Activated CD4-positive, alpha-beta memory T cell treated with anti-CD3 and anti-CD28 coated beads, Interleukin-2, amount 10 ng/mL, durations not matched to agents 7 days and 5 days (primary cell): ENCODE measurements around the gene LRRC2. TPM values are rescaled to one million over a fixed set of nuclear protein-coding genes. Genes with fewer than 3 reads are reported as not detected.
"Not testable (repeated sequence)": the region's sequence is repeated elsewhere in the genome, so short reads cannot be mapped to it uniquely, and the experiment has no call there.

Experiments
- CTCF ChIA-PET: fragments of 350-600 bp; sonication (Branson Sonifier 250); formaldehyde crosslinking; loops from one replicate; lab custom pipeline; 2021; ENCODE audit warnings: antibody characterized with exemption, inconsistent platforms; lab: Charles Lee
- POLR2A ChIA-PET: fragments of 350-600 bp; sonication (Branson Sonifier 250); formaldehyde crosslinking; loops from one replicate; lab custom pipeline; 2021; ENCODE audit warnings: antibody characterized with exemption; lab: Charles Lee
- DNase-seq: peaks from one replicate; pipeline ENCODE4 v3.0.0-alpha.2; 2020
- H3K27ac Mint-ChIP-seq: one replicate; pipeline ENCODE4 v1.8.0; 2021; ENCODE audit warnings: mild to moderate bottlenecking, mixed read lengths
- H3K27me3 Mint-ChIP-seq: one replicate; pipeline ENCODE4 v1.8.0; 2021; ENCODE audit warnings: mixed read lengths
- H3K36me3 Mint-ChIP-seq: one replicate; pipeline ENCODE4 v1.8.0; 2021; ENCODE audit warnings: low read depth, mixed read lengths
- H3K4me1 Mint-ChIP-seq: one replicate; pipeline ENCODE4 v1.8.0; 2021; ENCODE audit warnings: mixed read lengths
- H3K4me3 Mint-ChIP-seq: one replicate; pipeline ENCODE4 v1.8.0; 2021; ENCODE audit warnings: mild to moderate bottlenecking, mixed read lengths
- H3K9me3 Mint-ChIP-seq: one replicate; pipeline ENCODE4 v1.8.0; 2021; ENCODE audit warnings: mixed read lengths
- total RNA-seq, 2 experiments: library from RNA; stranded (reverse); gene quantifications; one replicate each; pipeline ENCODE4 v1.2.3, GENCODE V29; 2021

The LRRC2 gene
- total RNA-seq, 2 experiments from 2014 or later: 0.35 to 0.43 TPM

DNA sequence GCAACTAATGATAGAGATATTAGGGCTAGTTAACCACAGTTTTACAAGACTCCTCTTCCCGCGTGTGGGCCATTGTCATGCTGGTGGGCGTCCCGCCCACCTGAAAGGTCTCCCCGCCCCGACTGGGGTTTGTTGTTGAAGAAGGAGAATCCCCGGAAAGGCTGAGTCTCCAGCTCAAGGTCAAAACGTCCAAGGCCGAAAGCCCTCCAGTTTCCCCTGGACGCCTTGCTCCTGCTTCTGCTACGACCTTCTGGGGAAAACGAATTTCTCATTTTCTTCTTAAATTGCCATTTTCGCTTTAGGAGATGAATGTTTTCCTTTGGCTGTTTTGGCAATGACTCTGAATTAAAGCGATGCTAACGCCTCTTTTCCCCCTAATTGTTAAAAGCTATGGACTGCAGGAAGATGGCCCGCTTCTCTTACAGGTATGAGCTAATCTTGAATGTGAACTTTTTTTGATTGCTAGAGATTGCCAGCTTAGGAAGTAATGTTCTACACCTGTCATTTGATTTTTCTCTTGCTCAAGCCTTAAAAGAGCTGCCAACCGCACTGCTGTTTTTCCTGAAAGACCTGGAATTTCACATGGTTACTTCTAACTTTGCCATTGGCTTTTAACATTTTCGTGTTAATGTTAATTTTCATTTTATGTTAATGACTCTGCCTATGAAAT, 11.6 kb upstream of the LRRC2 start:
- POLR2A ChIA-PET, H3K36me3 Mint-ChIP-seq, DNase-seq, H3K4me1 Mint-ChIP-seq, H3K27ac Mint-ChIP-seq, H3K9me3 Mint-ChIP-seq, H3K4me3 Mint-ChIP-seq: not testable (repeated sequence)
- peaks cover 10% of the 10 kb centered on the region for H3K27me3 Mint-ChIP-seq
- CTCF ChIA-PET: interaction anchor here (1.3 kb wide), 1 partner anchor 89 kb away, joined by 3 read pairs; no protein-coding TSS in a partner anchor

DNA sequence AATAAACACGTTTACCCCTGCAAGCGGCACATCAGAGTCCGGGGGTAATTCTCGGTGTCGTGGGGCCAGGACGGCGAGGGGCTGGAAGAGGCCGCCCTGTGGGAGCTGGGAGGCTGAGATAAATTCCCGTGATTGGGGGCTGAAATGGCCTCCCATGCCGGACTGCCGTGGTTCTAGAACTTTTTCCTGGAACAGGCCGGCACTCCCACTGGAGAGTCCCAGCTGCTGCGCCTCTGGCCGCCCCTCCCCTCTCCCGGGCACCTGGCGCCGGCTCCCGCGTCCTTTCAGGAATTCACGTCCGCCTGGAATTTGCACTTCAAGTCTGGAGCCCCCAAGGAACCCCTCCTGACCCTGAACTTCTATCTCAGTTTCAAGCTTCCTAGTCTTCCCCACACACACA, 10.8 kb upstream of the LRRC2 start:
- H3K9me3 Mint-ChIP-seq: no peaks in the 10 kb centered on the region
- ChIA-PET CTCF (no interaction called here), POLR2A (no interaction called here)
- H3K27ac Mint-ChIP-seq: no peak overlapping the region
- H3K36me3 Mint-ChIP-seq: no peaks in the 10 kb centered on the region
- H3K27me3 Mint-ChIP-seq: peaks cover 11% of the 10 kb centered on the region
- no peak overlapping the region for H3K4me3 Mint-ChIP-seq
- DNase-seq: no peak
- H3K4me1 Mint-ChIP-seq: peaks cover 2% of the 10 kb centered on the region

DNA sequence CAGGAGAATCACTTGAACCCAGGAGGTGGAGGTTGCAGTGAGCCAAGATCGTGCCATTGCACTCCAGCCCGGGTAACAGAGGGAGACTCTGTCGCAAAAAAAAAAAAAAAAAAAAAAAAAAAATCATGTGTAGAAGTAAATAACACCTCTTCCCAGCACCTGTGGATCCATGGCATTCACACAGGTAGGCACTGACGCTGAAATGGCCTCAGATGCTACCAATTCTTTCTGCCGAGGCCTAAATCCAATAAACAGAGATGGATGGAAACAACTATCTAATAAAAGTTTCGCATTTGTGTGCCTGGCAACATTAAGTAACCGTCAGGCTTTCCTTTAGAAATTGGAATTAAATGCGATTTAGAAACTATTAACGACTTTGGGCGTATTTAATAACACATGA, 10.3 kb upstream of the LRRC2 start:
- POLR2A ChIA-PET: no interaction called here
- Mint-ChIP-seq H3K36me3 (no peaks in the 10 kb centered on the region), H3K27ac (no peak overlapping the region)

DNA sequence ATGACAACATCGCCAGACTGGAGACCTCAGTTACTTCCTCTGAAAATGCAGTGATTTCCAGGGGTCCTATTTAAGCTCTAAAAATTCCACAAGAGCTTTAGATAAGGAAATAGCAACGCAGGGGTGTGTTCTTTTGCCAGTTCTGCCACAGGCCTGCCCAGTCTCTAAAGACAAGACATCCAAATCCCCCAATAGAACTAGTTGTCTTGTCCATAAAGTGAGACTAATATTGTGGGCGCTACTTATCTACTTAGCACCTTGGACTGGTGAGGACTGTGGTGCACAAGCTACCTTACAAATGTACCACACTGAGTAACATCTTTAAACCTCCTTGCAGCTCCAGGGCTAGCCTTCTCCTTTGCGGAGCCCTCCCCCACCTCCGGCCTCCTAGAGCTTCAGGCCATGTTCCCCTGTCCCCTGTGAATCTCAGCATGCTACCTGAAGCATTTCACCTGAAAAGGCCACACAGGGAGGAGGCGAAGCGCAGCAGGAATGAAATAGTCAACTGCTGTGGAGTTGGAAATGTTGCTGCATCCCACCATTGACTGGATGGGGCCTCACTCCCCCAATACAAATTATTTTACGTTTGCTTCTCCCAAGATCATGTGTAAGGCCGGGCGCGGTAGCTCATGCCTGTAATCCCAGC, 9.6 kb upstream of the LRRC2 start:
- ChIA-PET POLR2A (interaction anchor here (0.9 kb wide), 1 partner anchor 37 kb away, joined by 3 read pairs; no protein-coding TSS in a partner anchor), CTCF (interaction anchor here (3.2 kb wide), 1 partner anchor 87 kb away, joined by 8 read pairs; no protein-coding TSS in a partner anchor)
- H3K36me3 Mint-ChIP-seq: no peaks in the 10 kb centered on the region
- no peak overlapping the region for H3K4me3 Mint-ChIP-seq
- H3K9me3 Mint-ChIP-seq: no peaks in the 10 kb centered on the region
- H3K27ac Mint-ChIP-seq: no peak overlapping the region
- H3K4me1 Mint-ChIP-seq: peaks cover 2% of the 10 kb centered on the region
- DNase-seq: no peak
- peaks cover 10% of the 10 kb centered on the region for H3K27me3 Mint-ChIP-seq

More for the DNA sequence above, 10.3 kb upstream of the LRRC2 start:
- Mint-ChIP-seq H3K4me1 (peaks cover 2% of the 10 kb centered on the region), H3K27me3 (peaks cover 11% of the 10 kb centered on the region), H3K4me3 (no peak overlapping the region), H3K9me3 (no peaks in the 10 kb centered on the region)
- DNase-seq: no peak
- CTCF ChIA-PET: interaction anchor here (3.2 kb wide), 1 partner anchor 88 kb away, joined by 8 read pairs; no protein-coding TSS in a partner anchor

DNA sequence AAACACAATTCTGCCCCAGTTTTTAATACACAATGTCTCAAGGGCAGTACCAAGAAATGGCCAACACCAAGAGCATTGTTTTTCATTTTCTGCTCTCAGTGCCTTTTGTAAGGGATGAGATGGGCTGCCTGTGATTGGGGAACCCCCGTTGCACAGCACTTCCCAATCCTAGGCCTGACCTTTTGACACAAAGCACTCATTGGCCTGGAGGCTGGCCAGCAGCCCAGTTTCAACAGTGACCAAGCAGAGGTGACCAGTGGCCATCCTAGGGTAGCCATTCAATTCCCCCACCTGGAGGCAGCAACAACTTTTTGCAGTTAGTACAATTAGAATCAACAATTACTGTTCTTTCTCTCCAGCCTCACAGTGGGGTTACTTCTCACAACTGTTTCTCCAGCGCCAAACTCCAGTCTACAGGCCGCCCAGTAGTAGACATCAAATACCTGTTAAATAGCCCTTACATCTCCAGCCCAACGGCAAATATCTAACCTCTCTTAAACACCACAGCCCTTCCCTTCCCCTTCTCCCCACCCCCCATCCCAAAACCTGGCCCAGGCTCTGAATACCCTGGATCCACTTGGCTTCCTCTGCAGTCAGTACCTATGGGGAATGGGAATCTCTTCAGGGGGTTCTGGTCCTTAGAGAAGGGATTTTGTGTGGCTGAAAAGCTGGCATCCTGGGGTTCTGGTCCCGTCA, 8.9 kb upstream of the LRRC2 start:
- H3K4me1 Mint-ChIP-seq: peaks cover 2% of the 10 kb centered on the region
- H3K9me3 Mint-ChIP-seq: no peaks in the 10 kb centered on the region
- H3K36me3 Mint-ChIP-seq: no peaks in the 10 kb centered on the region
- H3K27me3 Mint-ChIP-seq: peaks cover 16% of the 10 kb centered on the region
- DNase-seq: no peak
- no peak overlapping the region for H3K4me3 Mint-ChIP-seq
- H3K27ac Mint-ChIP-seq: no peak overlapping the region
- POLR2A ChIA-PET: interaction anchor here (0.9 kb wide), 1 partner anchor 36 kb away, joined by 3 read pairs; no protein-coding TSS in a partner anchor
- CTCF ChIA-PET: interaction anchor here (0.7 to 3.2 kb wide), 3 partner anchors 10 to 86 kb away, joined by 3 to 8 read pairs (median 3); no protein-coding TSS in a partner anchor

DNA sequence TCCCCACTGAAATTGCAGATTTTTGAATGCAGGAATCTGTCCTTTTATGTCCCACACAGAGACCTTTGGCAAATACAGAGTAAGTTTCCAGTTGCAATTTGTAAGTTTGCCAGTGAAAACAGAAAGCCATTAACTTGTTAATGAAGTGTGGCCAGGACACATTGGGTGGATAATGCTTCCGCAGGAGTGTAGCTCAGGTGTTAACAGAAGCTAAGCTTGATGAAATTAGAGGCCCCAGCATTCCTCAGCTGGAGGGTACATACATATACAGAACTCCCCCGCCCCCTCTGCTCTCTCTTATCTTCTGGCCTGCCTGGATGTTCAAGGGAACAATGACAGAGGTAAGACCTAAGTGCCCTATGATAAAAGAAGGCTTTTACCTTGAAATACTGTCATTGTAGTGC, 8.1 kb upstream of the LRRC2 start:
- Mint-ChIP-seq H3K4me3 (no peak overlapping the region), H3K36me3 (no peaks in the 10 kb centered on the region), H3K4me1 (peaks cover 2% of the 10 kb centered on the region), H3K9me3 (no peaks in the 10 kb centered on the region), H3K27me3 (peaks cover 20% of the 10 kb centered on the region), H3K27ac (no peak overlapping the region)
- DNase-seq: no peak
- POLR2A ChIA-PET: no interaction called here
- CTCF ChIA-PET: interaction anchor here (0.7 to 3.2 kb wide), 3 partner anchors 9 to 86 kb away, joined by 3 to 8 read pairs (median 3); no protein-coding TSS in a partner anchor

DNA sequence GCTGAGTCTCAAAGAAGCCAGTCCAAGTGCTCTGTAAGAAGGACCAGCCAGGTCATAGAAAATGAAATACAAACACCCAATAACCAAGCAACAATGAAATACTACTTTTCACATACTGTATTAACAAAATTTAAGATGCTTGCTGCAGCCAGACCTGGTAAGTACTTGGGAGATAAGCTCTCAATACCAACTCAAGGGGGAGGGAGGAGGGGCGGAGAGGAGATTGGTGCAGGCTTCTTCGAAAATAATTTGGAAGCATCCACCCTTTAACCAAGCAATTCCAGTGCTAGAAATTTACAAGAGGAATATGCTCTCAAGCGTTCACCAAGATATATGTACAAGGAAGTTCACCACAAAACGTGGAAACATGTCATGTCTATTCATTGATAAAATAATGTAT, 7.6 kb upstream of the LRRC2 start:
- DNase-seq: no peak
- Mint-ChIP-seq H3K27ac (no peak overlapping the region), H3K4me3 (no peak overlapping the region), H3K36me3 (no peaks in the 10 kb centered on the region), H3K4me1 (no peaks in the 10 kb centered on the region), H3K27me3 (peaks cover 22% of the 10 kb centered on the region), H3K9me3 (no peaks in the 10 kb centered on the region)
- ChIA-PET CTCF (interaction anchor here (0.5 to 3.2 kb wide), 2 partner anchors 83 to 85 kb away, joined by 3 to 8 read pairs; no protein-coding TSS in a partner anchor), POLR2A (no interaction called here)

DNA sequence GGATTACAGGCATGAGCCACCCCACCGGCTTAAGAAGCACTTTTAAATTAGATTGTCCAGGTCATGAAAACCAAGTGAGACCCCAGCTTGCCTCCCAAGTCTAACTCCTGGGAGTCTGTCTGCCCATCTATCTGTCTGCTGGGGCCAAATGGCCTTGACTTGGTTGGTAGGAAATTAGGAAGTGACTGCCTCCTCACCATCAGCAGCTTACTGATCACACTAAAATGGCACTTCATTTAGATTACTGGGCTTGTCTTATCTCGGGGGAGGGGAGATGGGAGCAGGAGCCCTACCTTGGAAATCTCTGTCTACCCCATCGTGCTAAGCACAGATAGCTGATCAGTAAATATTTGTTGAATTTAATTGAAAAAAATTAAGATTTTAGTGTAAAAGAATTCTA, 5.6 kb upstream of the LRRC2 start:
- CTCF ChIA-PET: interaction anchor here (0.8 to 1.7 kb wide), 3 partner anchors 79 to 129 kb away, joined by 3 to 9 read pairs (median 4); no protein-coding TSS in a partner anchor

DNA sequence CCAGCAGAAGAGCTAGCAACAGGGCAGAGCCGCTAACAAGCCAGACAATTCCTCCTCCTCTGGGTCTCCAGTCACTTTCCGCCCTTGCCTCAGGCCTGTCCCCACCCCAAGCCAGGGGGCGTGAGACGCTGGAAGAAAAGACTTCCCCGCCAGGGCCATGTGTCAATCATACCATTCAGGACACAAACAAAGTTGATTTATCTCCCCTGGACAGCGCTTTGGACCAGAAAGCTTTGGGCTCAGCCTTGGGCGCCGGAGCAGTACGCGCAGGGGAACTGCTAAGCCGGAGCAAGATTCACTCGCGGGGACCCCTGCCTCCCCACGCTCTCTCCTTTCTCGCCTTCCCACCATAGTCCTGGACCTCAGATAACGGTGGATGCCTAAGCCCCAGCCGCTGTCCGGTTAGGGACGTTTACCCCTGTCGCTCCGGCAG, 479 bp downstream of the LRRC2 start:
- Mint-ChIP-seq H3K9me3 (peaks cover 6% of the 10 kb centered on the region), H3K4me3 (peak overlapping the region; percentile 65), H3K36me3 (no peaks in the 10 kb centered on the region), H3K27me3 (peaks cover 54% of the 10 kb centered on the region), H3K4me1 (peaks cover 15% of the 10 kb centered on the region), H3K27ac (no peak overlapping the region)
- ChIA-PET CTCF (interaction anchor here (1.2 to 1.8 kb wide), 2 partner anchors 9 to 78 kb away, joined by 3 to 11 read pairs; no protein-coding TSS in a partner anchor), POLR2A (interaction anchor here (1.2 kb wide), 1 partner anchor 77 kb away, joined by 3 read pairs; no protein-coding TSS in a partner anchor)
- no peak for DNase-seq

More for the DNA sequence above, 5.6 kb upstream of the LRRC2 start:
- POLR2A ChIA-PET: interaction anchor here (0.5 kb wide), 1 partner anchor 616 kb away, joined by 3 read pairs; no protein-coding TSS in a partner anchor
- Mint-ChIP-seq H3K4me1 (no peaks in the 10 kb centered on the region), H3K27me3 (peaks cover 32% of the 10 kb centered on the region), H3K27ac (no peak overlapping the region), H3K9me3 (no peaks in the 10 kb centered on the region), H3K36me3 (no peaks in the 10 kb centered on the region), H3K4me3 (no peak overlapping the region)
- DNase-seq: no peak

DNA sequence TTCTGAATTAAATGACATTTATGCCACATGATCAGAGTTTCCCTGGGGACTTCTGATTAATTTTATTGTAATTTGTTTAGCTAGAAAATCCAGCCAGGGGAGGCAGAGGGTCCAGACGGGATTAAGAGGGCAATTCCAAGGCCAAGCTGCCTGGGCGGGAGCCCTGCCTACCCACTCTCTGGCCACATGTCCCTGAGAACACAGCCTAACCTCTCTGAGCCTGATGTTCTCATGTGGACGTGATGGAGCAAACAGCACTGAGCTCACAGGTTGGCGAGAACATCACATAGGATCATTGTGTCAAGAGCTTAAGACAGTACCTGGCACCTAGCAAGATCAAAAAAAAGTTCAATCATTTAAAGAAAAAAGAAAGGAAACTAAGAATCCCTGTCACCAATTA, 1.0 kb downstream of the LRRC2 start:
- ChIA-PET CTCF (interaction anchor here (1.2 to 1.8 kb wide), 2 partner anchors 9 to 77 kb away, joined by 3 to 11 read pairs; no protein-coding TSS in a partner anchor), POLR2A (interaction anchor here (1.2 kb wide), 1 partner anchor 76 kb away, joined by 3 read pairs; no protein-coding TSS in a partner anchor)
- no peak overlapping the region for H3K27ac Mint-ChIP-seq
- H3K4me1 Mint-ChIP-seq: peaks cover 15% of the 10 kb centered on the region
- H3K27me3 Mint-ChIP-seq: peaks cover 53% of the 10 kb centered on the region
- no peak for DNase-seq
- H3K36me3 Mint-ChIP-seq: no peaks in the 10 kb centered on the region
- H3K4me3 Mint-ChIP-seq: peak overlapping the region; percentile 65
- peaks cover 6% of the 10 kb centered on the region for H3K9me3 Mint-ChIP-seq

DNA sequence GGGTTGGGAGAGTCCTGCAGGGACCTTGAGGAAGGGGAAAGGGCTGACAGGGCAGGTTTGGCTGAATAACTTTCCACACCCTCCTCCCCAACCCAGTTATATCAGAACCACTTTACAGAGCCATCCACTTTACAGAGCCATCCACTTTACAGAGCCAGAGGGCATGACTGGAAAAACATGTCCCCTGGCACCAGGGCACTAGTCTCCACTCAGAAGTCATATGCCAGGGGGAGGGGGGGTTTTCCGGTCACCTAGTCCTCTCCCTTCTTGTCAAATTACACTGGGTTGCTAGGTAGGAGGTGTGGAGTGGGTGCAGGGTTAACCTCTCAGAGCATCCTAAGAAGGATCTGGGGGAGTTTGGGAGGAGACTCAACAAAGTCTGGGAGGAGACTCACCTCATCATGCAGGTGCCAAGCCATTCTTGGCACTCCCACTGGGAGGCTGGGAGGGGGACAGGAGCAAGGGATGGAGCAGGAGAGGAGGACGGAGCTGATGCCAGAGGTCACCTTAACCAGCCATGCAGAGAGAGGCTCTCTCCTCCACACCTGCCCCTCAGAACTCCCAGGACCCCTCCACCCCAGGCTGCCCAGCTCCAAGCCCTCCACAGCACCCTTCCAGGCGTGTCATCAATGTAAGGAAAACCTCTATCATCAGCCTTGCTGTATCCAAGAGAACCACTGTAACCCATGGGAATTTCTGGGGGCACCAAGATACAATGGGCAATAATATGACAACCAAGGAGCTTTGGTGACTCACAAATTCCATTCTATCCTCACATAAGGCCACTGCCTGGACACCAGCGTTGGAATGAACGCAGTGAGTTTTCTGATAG, 1.7 kb downstream of the LRRC2 start:
- Mint-ChIP-seq H3K36me3 (no peaks in the 10 kb centered on the region), H3K4me3 (no peak overlapping the region), H3K27ac (no peak overlapping the region), H3K9me3 (peaks cover 6% of the 10 kb centered on the region), H3K27me3 (peaks cover 52% of the 10 kb centered on the region), H3K4me1 (peaks cover 15% of the 10 kb centered on the region)
- no peak for DNase-seq
- CTCF ChIA-PET: interaction anchor here (1.2 to 1.8 kb wide), 2 partner anchors 10 to 76 kb away, joined by 3 to 11 read pairs; no protein-coding TSS in a partner anchor
- POLR2A ChIA-PET: interaction anchor here (1.2 kb wide), 1 partner anchor 76 kb away, joined by 3 read pairs; no protein-coding TSS in a partner anchor
